ENCODE data around the gene YY2. TPM values are rescaled to one million over a fixed set of nuclear protein-coding genes. Genes with fewer than 3 reads are reported as not detected.
"Not testable (repeated sequence)": the region's sequence is repeated elsewhere in the genome, so short reads cannot be mapped to it uniquely, and the experiment has no call there.

The YY2 gene
- total RNA-seq, 4 donors from 2014 or later, result 2.3 to 3.0 (median 2.7) TPM

- DNase-seq (ENCODE audit: low spot score) (no peak), ATAC-seq (ENCODE audit: low FRiP score) (no peak)
- TF ChIP-seq CTCF (IDR thresholded peaks at IDR 0.05), result no peak
Measured at GRCh38 chrX:21873063-21873775, 17.4 kb downstream of the YY2 start.

GRCh38 chrX:21874182-21874581 lies 18.4 kb downstream of the YY2 start:
- ATAC-seq (ENCODE audit: low FRiP score); DNase-seq (ENCODE audit: low spot score): not testable (repeated sequence)

- ATAC-seq (ENCODE audit: low FRiP score) (no peak), DNase-seq (ENCODE audit: low spot score) (no peak)
- TF ChIP-seq CTCF (IDR thresholded peaks at IDR 0.05), result no peak
Measured at GRCh38 chrX:21875013-21875412, 19.2 kb downstream of the YY2 start.

GRCh38 chrX:21881881-21882574 lies 26.2 kb downstream of the YY2 start:
- TF ChIP-seq CTCF (IDR thresholded peaks at IDR 0.05), result no peak
- ATAC-seq (ENCODE audit: low FRiP score) (no peak), DNase-seq (ENCODE audit: low spot score) (no peak)

- DNase-seq (ENCODE audit: low spot score) (no peak), ATAC-seq (ENCODE audit: low FRiP score) (no peak)
- TF ChIP-seq CTCF (IDR thresholded peaks at IDR 0.05), result no peak
Measured at GRCh38 chrX:21883258-21883657, 27.5 kb downstream of the YY2 start.

- no peak for ATAC-seq (ENCODE audit: low FRiP score)
- TF ChIP-seq CTCF (IDR thresholded peaks at IDR 0.05), result no peak
- no peak for DNase-seq (ENCODE audit: low spot score)
Measured at GRCh38 chrX:21885568-21885967, 29.8 kb downstream of the YY2 start.

GRCh38 chrX:21905313-21905712 lies 49.5 kb downstream of the YY2 start:
- ATAC-seq (ENCODE audit: low FRiP score) (no peak), DNase-seq (ENCODE audit: low spot score) (no peak)
- no peak for TF ChIP-seq CTCF (IDR thresholded peaks at IDR 0.05)
